NT2/D1 (cell line): ENCODE measurements around the gene MPHOSPH10.

ENCODE experiments used
- YY1 ChIP-seq: IDR thresholded peaks from 2 replicates; pipeline ENCODE4 v1.6.1; 2011; ENCODE audit not compliant: insufficient read length, insufficient read depth
- ZNF274 ChIP-seq: IDR thresholded peaks from 2 replicates; pipeline ENCODE4 v1.6.1; 2011; ENCODE audit warnings: mild to moderate bottlenecking, low read depth, low read length

- TF ChIP-seq ZNF274 (no peak), YY1 (no peak)
Measured at GRCh38 chr2:71133603-71134002, 3.2 kb downstream of the MPHOSPH10 start.
